SU-DHL-6 (cell line): ENCODE results near the gene STRA6.

Experiments
- H2AFZ ChIP-seq: fragments of 200-600 bp; sonication (generic); 2 replicates; pipeline ENCODE4 v1.6.1; 2014; ENCODE audit warnings: low read depth, mild to moderate bottlenecking, moderate library complexity, mixed read lengths, antibody characterized with exemption, low read length; ENCODE audit not compliant: severe bottlenecking
- H3F3A ChIP-seq: fragments of 200-600 bp; shearing (Covaris generic); 2 replicates; pipeline ENCODE4 v1.6.0; 2016; ENCODE audit warnings: antibody characterized with exemption, mild to moderate bottlenecking; ENCODE audit not compliant: insufficient read depth
- H3K27ac ChIP-seq: fragments of 200-600 bp; sonication (generic); 2 replicates; pipeline ENCODE4 v1.5.1; 2016; ENCODE audit warnings: low read depth, mild to moderate bottlenecking, low read length, moderate library complexity, mixed read lengths
- H3K27me3 ChIP-seq: fragments of 200-600 bp; sonication (generic), shearing (Covaris generic); 2 replicates; pipeline ENCODE4 v1.6.0; 2014; ENCODE audit warnings: mild to moderate bottlenecking, low read length
- H3K36me3 ChIP-seq: fragments of 200-600 bp; sonication (generic); 2 replicates; pipeline ENCODE4 v1.6.1; 2014; ENCODE audit warnings: mild to moderate bottlenecking, low read length, mixed read lengths
- H3K4me2 ChIP-seq: fragments of 300-600, 200-600 bp; shearing (Covaris generic), sonication (generic); 2 replicates; pipeline ENCODE4 v1.6.0; 2014; ENCODE audit warnings: low read length, low read depth, mild to moderate bottlenecking; ENCODE audit not compliant: poor library complexity, severe bottlenecking
- H3K4me3 ChIP-seq: fragments of 200-600 bp; sonication (generic); 2 replicates; pipeline ENCODE4 v1.5.1; 2014; ENCODE audit warnings: antibody characterized with exemption, low read length, mild to moderate bottlenecking, mixed read lengths; ENCODE audit not compliant: insufficient read depth, poor library complexity, severe bottlenecking
- H3K79me2 ChIP-seq: fragments of 200-600 bp; sonication (generic); 2 replicates; pipeline ENCODE4 v1.6.1; 2014; ENCODE audit warnings: mild to moderate bottlenecking, low read length, moderate library complexity; ENCODE audit not compliant: insufficient read depth
- H3K9ac ChIP-seq: fragments of 200-600 bp; sonication (generic); 2 replicates; pipeline ENCODE4 v1.7.0; 2014; ENCODE audit warnings: mild to moderate bottlenecking, low read length
- H3K9me2 ChIP-seq: fragments of 200-600 bp; sonication (generic); replicated peaks from 2 replicates; pipeline ENCODE4 v1.6.1; 2014; ENCODE audit warnings: low read length; ENCODE audit not compliant: insufficient read depth
- H3K9me3 ChIP-seq: fragments of 200-600 bp; sonication (generic); 2 replicates; pipeline ENCODE4 v1.6.1; 2014; ENCODE audit warnings: low read length, mixed read lengths; ENCODE audit not compliant: insufficient read depth
- H4K20me1 ChIP-seq: fragments of 200-600 bp; sonication (generic); 2 replicates; pipeline ENCODE4 v1.6.1; 2014; ENCODE audit warnings: low read depth, mild to moderate bottlenecking, antibody characterized with exemption, low read length, moderate library complexity, mixed read lengths
- EZH2phosphoT487 ChIP-seq: fragments of 200-600 bp; sonication (generic), shearing (Covaris generic); conservative IDR thresholded peaks from 2 replicates; pipeline ENCODE4 v1.6.1; 2018; ENCODE audit warnings: mild to moderate bottlenecking, antibody characterized with exemption, low read length, moderate library complexity, mixed read lengths
- TF ChIP-seq, protein P1 (sequence below): fragments of 200-600 bp; sonication (generic); IDR thresholded peaks from one replicate; pipeline ENCODE4 v1.5.1; 2017; ENCODE audit warnings: antibody characterized with exemption, mild to moderate bottlenecking, low read length, moderate library complexity; ENCODE audit not compliant: insufficient read depth, poor library complexity, severe bottlenecking

The STRA6 gene

DNA sequence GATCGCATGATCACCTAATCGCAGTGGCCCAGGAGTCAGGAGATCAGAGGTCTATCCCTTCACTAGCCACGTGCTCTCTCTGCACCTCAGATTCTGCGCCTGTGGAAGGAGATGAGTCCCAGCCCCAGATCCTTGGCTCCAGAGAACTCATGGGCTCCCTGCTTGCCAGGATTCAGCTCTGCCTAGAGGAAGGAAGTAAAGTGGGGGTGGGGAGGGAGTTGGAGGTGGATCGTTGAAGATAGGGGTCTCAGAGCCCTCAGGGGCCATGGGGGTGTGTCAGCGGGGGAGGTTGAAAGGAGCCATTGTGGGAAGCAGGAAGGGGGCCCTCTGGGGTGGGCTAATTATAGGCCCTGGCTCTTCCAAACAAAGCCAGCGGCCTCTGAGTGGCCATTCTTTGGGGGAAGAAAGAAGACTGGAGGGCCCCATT is 11.3 kb upstream of the STRA6 start:
- Histone ChIP-seq H3K36me3 (no peaks in the 10 kb centered on the region), H2AFZ (no peak overlapping the region), H3K9ac (no peak overlapping the region), H3K27me3 (no peaks in the 10 kb centered on the region), H4K20me1 (no peaks in the 10 kb centered on the region), H3K9me3 (no peaks in the 10 kb centered on the region), H3K9me2 (no peaks in the 10 kb centered on the region), H3F3A (no peaks in the 10 kb centered on the region), H3K4me2 (no peak overlapping the region), H3K79me2 (no peaks in the 10 kb centered on the region), H3K27ac (no peak overlapping the region), H3K4me3 (no peak overlapping the region)
- TF ChIP-seq EZH2phosphoT487, result no peak
- TF ChIP-seq, protein P1, sequence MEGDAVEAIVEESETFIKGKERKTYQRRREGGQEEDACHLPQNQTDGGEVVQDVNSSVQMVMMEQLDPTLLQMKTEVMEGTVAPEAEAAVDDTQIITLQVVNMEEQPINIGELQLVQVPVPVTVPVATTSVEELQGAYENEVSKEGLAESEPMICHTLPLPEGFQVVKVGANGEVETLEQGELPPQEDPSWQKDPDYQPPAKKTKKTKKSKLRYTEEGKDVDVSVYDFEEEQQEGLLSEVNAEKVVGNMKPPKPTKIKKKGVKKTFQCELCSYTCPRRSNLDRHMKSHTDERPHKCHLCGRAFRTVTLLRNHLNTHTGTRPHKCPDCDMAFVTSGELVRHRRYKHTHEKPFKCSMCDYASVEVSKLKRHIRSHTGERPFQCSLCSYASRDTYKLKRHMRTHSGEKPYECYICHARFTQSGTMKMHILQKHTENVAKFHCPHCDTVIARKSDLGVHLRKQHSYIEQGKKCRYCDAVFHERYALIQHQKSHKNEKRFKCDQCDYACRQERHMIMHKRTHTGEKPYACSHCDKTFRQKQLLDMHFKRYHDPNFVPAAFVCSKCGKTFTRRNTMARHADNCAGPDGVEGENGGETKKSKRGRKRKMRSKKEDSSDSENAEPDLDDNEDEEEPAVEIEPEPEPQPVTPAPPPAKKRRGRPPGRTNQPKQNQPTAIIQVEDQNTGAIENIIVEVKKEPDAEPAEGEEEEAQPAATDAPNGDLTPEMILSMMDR, result no peak

DNA sequence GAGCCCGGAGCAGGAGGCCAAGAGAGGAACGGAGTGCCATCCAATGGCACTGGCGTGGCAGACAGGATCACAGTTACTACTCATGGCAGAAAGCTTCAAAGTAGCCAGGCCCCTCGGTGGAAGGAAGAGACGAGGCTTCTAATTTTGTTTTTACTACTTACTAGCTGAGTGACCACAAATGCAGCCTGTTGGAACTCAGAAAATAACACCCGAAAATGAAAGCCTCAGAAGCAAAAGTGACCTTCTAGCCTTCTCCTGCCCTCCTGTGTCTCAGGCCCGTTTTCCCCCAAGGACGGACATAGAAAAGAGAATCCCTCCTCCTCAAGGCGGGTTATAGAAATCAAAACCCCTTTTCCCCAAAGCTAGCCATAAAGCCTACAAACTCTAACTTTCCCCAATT is 9.9 kb upstream of the STRA6 start:
- H3K27ac ChIP-seq, result no peak overlapping the region
- no peaks in the 10 kb centered on the region for H3K9me2 ChIP-seq
- no peak overlapping the region for H3K9ac ChIP-seq
- H3K9me3 ChIP-seq, result no peaks in the 10 kb centered on the region
- no peaks in the 10 kb centered on the region for H3F3A ChIP-seq
- H3K27me3 ChIP-seq, result no peaks in the 10 kb centered on the region
- H3K4me2 ChIP-seq, result no peak overlapping the region
- no peaks in the 10 kb centered on the region for H4K20me1 ChIP-seq
- no peaks in the 10 kb centered on the region for H3K79me2 ChIP-seq
- H3K36me3 ChIP-seq, result no peaks in the 10 kb centered on the region
- H2AFZ ChIP-seq, result no peak overlapping the region
- TF ChIP-seq, protein P1, result no peak
- TF ChIP-seq EZH2phosphoT487, result no peak
- H3K4me3 ChIP-seq, result no peak overlapping the region

DNA sequence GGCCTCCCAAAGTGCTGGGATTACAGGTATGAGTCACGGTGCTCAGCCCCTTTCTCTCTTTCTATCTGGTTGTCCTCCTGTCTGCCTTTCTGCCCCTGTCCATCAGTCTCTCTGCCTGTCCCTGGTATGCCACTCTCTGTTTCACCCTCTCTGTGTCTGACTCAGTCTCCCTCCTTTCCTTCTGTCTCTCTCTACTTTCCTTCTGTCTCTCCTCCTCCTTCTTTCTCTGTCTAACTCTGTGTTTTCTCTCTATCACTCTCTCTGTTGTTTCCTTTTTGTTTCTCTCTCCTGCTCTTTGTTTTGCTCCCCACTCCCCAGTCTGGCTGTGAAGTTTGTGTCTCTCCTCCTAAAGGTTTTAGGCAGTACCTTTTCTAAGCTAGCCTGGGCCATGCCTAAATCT is 9.1 kb upstream of the STRA6 start:
- Histone ChIP-seq H3F3A (no peaks in the 10 kb centered on the region), H3K9me3 (no peaks in the 10 kb centered on the region), H3K27ac (no peak overlapping the region), H3K4me3 (no peak overlapping the region), H4K20me1 (no peaks in the 10 kb centered on the region), H3K36me3 (no peaks in the 10 kb centered on the region), H3K79me2 (no peaks in the 10 kb centered on the region), H3K27me3 (no peaks in the 10 kb centered on the region), H3K9ac (no peak overlapping the region), H3K9me2 (no peaks in the 10 kb centered on the region), H3K4me2 (no peak overlapping the region), H2AFZ (no peak overlapping the region)
- TF ChIP-seq, protein P1, result no peak
- no peak for TF ChIP-seq EZH2phosphoT487
